ENCODE data around the gene ATP5PB.

ATP5PB gene

GRCh38 chr1:111509997-111510375 lies 60.7 kb downstream of the ATP5PB start:
- H3K27ac ChIP-seq = no peak overlapping the region
- TF ChIP-seq CTCF (conservative IDR thresholded peaks at IDR 0.05) = no peak

- H3K27ac ChIP-seq = no peak overlapping the region
- TF ChIP-seq CTCF (conservative IDR thresholded peaks at IDR 0.05) = no peak
Measured at GRCh38 chr1:111511370-111511769, 62.1 kb downstream of the ATP5PB start.
